GM12878 (cell line): ENCODE measurements around the gene LRP5. TPM values are rescaled to one million over a fixed set of nuclear protein-coding genes. Genes with fewer than 3 reads are reported as not detected.

Experiments
- ATAC-seq: fragments of 200-7000 bp; cut with Tn5 transposase; 3 replicates; pipeline ENCODE4 v1.9.1; 2020; ENCODE audit warnings: mild to moderate bottlenecking, moderate library complexity
- BruUV-seq: library from RNA; stranded (reverse); fragments of 400-500 nt; replicated peaks from 2 replicates; lab custom pipeline; 2021; lab: Mats Ljungman, UMichigan
- CTCF ChIA-PET: fragments of 300-600 bp; sonication (Branson Sonifier 250); formaldehyde crosslinking; extraction: SDS; loops from one replicate; lab custom pipeline; 2021; ENCODE audit warnings: inconsistent platforms; lab: Yijun Ruan, JAX
- POLR2A ChIA-PET: fragments of 350-600 bp; formaldehyde crosslinking; extraction: SDS; loops from one replicate; lab custom pipeline; 2021; ENCODE audit warnings: inconsistent platforms; lab: Charles Lee
- RAD21 ChIA-PET: fragments of 300-600 bp; sonication (Branson Sonifier 250); formaldehyde crosslinking; loops from one replicate; lab custom pipeline; 2023; ENCODE audit warnings: antibody characterized with exemption; ENCODE audit not compliant: unreplicated experiment; lab: Charles Lee
- SMC1A ChIA-PET: fragments of 300-600 bp; sonication (Branson Sonifier 250); formaldehyde crosslinking; loops from one replicate; lab custom pipeline; 2023; ENCODE audit not compliant: unreplicated experiment, uncharacterized antibody; lab: Charles Lee
- DNase-seq: peaks from one replicate; pipeline ENCODE4 v3.0.0-alpha.2; 2011; ENCODE audit warnings: low read depth, low spot score
- FAIRE-seq: peaks from 3 replicates; lab custom pipeline; 2011; peaks lifted over from hg19 to GRCh38; lab: Jason Lieb, UNC
- H2AFZ ChIP-seq: 2 replicates; pipeline ENCODE4 v1.6.0; 2011; ENCODE audit warnings: low read depth, low read length, control low read depth; ENCODE audit not compliant: control insufficient read depth
- H3K27ac ChIP-seq: 2 replicates; pipeline ENCODE4 v1.5.1; 2011; ENCODE audit warnings: control low read depth; ENCODE audit not compliant: control insufficient read depth, insufficient read depth
- H3K27me3 ChIP-seq, 2 experiments: replicated peaks in 1 of 2; 2 replicates each; pipeline versions ENCODE4 v1.6.0 to v1.6.1; 2011; ENCODE audit warnings: low read length in 1 of 2; ENCODE audit not compliant: control insufficient read depth in 2 of 2, insufficient read depth in 2 of 2
- H3K36me3 ChIP-seq, 2 experiments: 2 replicates each; pipeline ENCODE4 v1.5.1; 2011; ENCODE audit warnings: low read length in 1 of 2; ENCODE audit not compliant: control insufficient read depth in 2 of 2, insufficient read depth in 2 of 2
- H3K4me1 ChIP-seq: 2 replicates; pipeline ENCODE4 v1.6.1; 2011; ENCODE audit warnings: mild to moderate bottlenecking, low read length, moderate library complexity, mixed read lengths; ENCODE audit not compliant: control insufficient read depth, insufficient read depth
- H3K4me2 ChIP-seq: 2 replicates; pipeline ENCODE4 v1.6.0; 2011; ENCODE audit warnings: control low read depth; ENCODE audit not compliant: control insufficient read depth, insufficient read depth
- H3K4me3 ChIP-seq: fragments of 200-600 bp; sonication (generic); 2 replicates; pipeline ENCODE4 v1.5.1; 2016
- H3K79me2 ChIP-seq: 2 replicates; pipeline ENCODE4 v1.6.0; 2011; ENCODE audit warnings: low read length; ENCODE audit not compliant: control insufficient read depth, insufficient read depth
- H3K9ac ChIP-seq: 2 replicates; pipeline ENCODE4 v1.8.0; 2011; ENCODE audit warnings: low read length, control low read depth, mixed read lengths; ENCODE audit not compliant: control insufficient read depth, insufficient read depth
- H3K9me3 ChIP-seq: replicated peaks from 3 replicates; pipeline ENCODE4 v1.5.1; 2011; ENCODE audit warnings: mild to moderate bottlenecking, low read length; ENCODE audit not compliant: control insufficient read depth, insufficient read depth
- H4K20me1 ChIP-seq: 2 replicates; pipeline ENCODE4 v1.6.0; 2011; ENCODE audit not compliant: control insufficient read depth, insufficient read depth
- ASH2L ChIP-seq: fragments of 300-600, 200-600 bp; sonication (generic); IDR thresholded peaks from 2 replicates; pipeline ENCODE4 v1.6.1; 2017; ENCODE audit warnings: low read depth, mild to moderate bottlenecking, borderline replicate concordance
- EZH2 ChIP-seq: IDR thresholded peaks from 2 replicates; pipeline ENCODE4 v1.6.1; 2012; ENCODE audit warnings: low read depth, mild to moderate bottlenecking, control low read depth, inconsistent platforms, low read length, borderline replicate concordance; ENCODE audit not compliant: control insufficient read depth
- NR2C1 ChIP-seq: fragments of 450-650 bp; IDR thresholded peaks from 2 replicates; pipeline ENCODE4 v1.6.1; 2017; ENCODE audit warnings: antibody characterized with exemption, mild to moderate bottlenecking, moderate library complexity
- YY1 ChIP-seq: IDR thresholded peaks from 2 replicates; pipeline ENCODE4 v1.6.1; 2011; ENCODE audit warnings: low read depth, mild to moderate bottlenecking, low read length
- WGBS: methylation state at CpG from one replicate; pipeline ENCODE4 v1.1.6; 2016; ENCODE audit warnings: low lambda C conversion rate; ENCODE audit not compliant: insufficient replicate concordance, insufficient coverage; ENCODE audit errors: missing lambda C conversion rate; 5-methylcytosine and 5-hydroxymethylcytosine counted together
- in situ Hi-C: fragments of 300-500 bp; cut with MboI; formaldehyde crosslinking; loops from 9 replicates; pipeline ENCODE4 v1.14.3; 2018; ENCODE audit warnings: mixed read lengths
- intact Hi-C: fragments of 100-400 bp; cut with micrococcal nuclease; formaldehyde crosslinking; loops from one replicate; pipeline ENCODE4 v1.14.2; 2022; ENCODE audit not compliant: unreplicated experiment
- polyA plus RNA-seq, 11 experiments: library from polyadenylated mRNA; depleted of rRNA in 4 of 11; unstranded in 6 of 11; stranded (reverse) in 5 of 11; fragments of >200 nt; fragmentation: Nextera tagmentation in 4 of 11; fragmentation: Illumina TruSeq in 1 of 11; extraction: Ambion mirVana in 4 of 11; extraction: Trizol in 1 of 11; gene quantifications; 1 replicate in 1 of 11; 2 replicates in 10 of 11; pipeline versions ENCODE4 v1.2.1 to v1.2.3, GENCODE V29; 2011 to 2016; ENCODE audit warnings: inconsistent platforms in 2 of 11, missing spikeins in 2 of 11, low read depth in 1 of 11
- total RNA-seq, 4 experiments: library from RNA; depleted of rRNA in 3 of 4; stranded (reverse); fragments of >200 nt in 3 of 4; fragmentation: Illumina TruSeq in 1 of 4; extraction: Trizol in 1 of 4; gene quantifications; 2 replicates each; pipeline versions ENCODE4 v1.2.1 to v1.2.3, GENCODE V29; 2013 to 2021
- TF ChIP-seq, protein P1 (sequence below): IDR thresholded peaks from 2 replicates; pipeline ENCODE4 v1.6.1; 2011; ENCODE audit warnings: mild to moderate bottlenecking, low read depth, low read length, moderate library complexity; ENCODE audit not compliant: insufficient replicate concordance
- TF ChIP-seq, protein P2 (sequence below): fragments of 450-650 bp; IDR thresholded peaks from 2 replicates; pipeline ENCODE4 v1.6.1; 2016; ENCODE audit warnings: mild to moderate bottlenecking
- TF ChIP-seq, protein P3 (sequence below): IDR thresholded peaks from 2 replicates; pipeline ENCODE4 v1.6.1; 2012; ENCODE audit warnings: low read depth, low read length, improper control_type of control experiment
- TF ChIP-seq, protein P4 (sequence below): fragments of 450-650 bp; IDR thresholded peaks from 2 replicates; pipeline ENCODE4 v1.6.1; 2017; ENCODE audit warnings: mild to moderate bottlenecking, moderate library complexity
- TF ChIP-seq, protein P5 (sequence below): fragments of 450-650 bp; IDR thresholded peaks from 2 replicates; pipeline ENCODE4 v1.6.1; 2018; ENCODE audit warnings: mild to moderate bottlenecking, low read depth, moderate library complexity; ENCODE audit not compliant: partially characterized antibody

LRP5 gene
- total and polyA plus RNA-seq, 10 of the 15 experiments (the other 5 are each of a cell fraction or from before 2014, with no cell fraction given): 0.37 to 34.0 (median 6.6) TPM

DNA sequence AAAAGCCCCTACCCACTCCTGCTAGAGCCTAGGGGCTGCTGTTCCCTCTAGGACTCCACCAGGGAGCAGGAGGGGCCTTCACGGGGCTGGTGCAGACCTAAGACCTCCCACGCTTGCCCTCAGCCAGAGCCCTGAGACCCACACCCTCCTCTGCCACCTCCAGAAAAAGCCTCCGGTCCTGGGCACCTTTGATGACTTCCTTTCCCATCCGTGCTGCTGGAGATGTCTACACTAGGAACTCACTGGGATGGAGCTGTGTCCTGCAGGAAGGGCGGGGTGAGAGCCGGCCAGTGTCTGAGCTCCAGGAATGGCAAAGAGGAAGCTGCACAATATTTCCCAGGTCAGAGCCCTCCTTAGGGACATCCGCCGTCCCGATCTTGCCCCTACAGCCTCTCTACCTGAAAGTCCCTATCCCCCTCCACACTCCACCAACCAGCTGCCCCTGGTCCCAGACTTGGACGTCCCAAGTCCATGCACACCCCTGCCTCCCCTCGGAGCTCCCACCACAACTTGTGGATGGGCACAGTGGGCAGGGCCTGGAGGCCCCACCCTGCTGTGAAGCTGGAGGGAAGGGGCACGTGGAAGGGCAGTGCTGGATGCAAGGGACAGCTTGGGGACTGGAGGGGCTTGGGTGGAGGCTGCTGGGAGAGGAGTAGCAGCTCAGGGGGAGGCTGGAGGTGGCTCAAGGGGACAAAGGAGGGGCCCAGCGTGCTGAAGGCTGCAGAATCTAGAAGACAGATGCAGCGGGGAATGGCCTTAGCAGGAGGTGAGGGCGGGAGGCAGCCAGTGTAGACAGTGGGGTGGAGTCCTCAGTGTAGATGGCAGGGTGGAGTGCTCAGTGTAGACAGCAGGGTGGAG lies 13.5 kb upstream of the LRP5 start:
- Histone ChIP-seq H3K9ac (no peak overlapping the region), H3K79me2 (no peaks in the 10 kb centered on the region), H3K9me3 (no peaks in the 10 kb centered on the region; the same call in 2 of the 3 replicates), H3K4me3 (no peak overlapping the region), H2AFZ (no peak overlapping the region), H3K36me3 (no peaks in the 10 kb centered on the region; a peak in 1 of 4 replicates), H3K27me3 (no peaks in the 10 kb centered on the region), H4K20me1 (no peaks in the 10 kb centered on the region), H3K27ac (no peak overlapping the region), H3K4me1 (peaks cover 6% of the 10 kb centered on the region), H3K4me2 (no peak overlapping the region)
- no peak for DNase-seq
- intact Hi-C loops (loop anchor here (5.0 kb wide), 2 partner anchors 83 to 148 kb away; no protein-coding TSS in a partner anchor), in situ Hi-C loops (loop anchor here (5.0 kb wide), 1 partner anchor 42 kb away; no protein-coding TSS in a partner anchor)
- no peak for ATAC-seq
- 46% methylated on average over 15 of the region's 15 CpGs for WGBS
- ChIA-PET POLR2A (interaction anchor here (0.6 to 1.9 kb wide), 4 partner anchors 16 to 42 kb away, joined by 3 to 6 read pairs (median 4); partner anchors contain the start of gene C11orf24), SMC1A (interaction anchor here (0.7 to 7.9 kb wide), 11 partner anchors 9 to 100 kb away, joined by 3 to 134 read pairs (median 4); partner anchors contain the start of gene C11orf24), CTCF (interaction anchor here (0.6 to 12.0 kb wide), 21 partner anchors 8 to 312 kb away, joined by 3 to 365 read pairs (median 5); partner anchors contain the start of gene C11orf24), RAD21 (interaction anchor here (0.7 to 9.7 kb wide), 16 partner anchors 15 to 161 kb away, joined by 3 to 186 read pairs (median 8); partner anchors contain the start of genes C11orf24 and PPP6R3)
- no TSS peak for BruUV-seq
- FAIRE-seq: no peak
- TF ChIP-seq, protein P1, sequence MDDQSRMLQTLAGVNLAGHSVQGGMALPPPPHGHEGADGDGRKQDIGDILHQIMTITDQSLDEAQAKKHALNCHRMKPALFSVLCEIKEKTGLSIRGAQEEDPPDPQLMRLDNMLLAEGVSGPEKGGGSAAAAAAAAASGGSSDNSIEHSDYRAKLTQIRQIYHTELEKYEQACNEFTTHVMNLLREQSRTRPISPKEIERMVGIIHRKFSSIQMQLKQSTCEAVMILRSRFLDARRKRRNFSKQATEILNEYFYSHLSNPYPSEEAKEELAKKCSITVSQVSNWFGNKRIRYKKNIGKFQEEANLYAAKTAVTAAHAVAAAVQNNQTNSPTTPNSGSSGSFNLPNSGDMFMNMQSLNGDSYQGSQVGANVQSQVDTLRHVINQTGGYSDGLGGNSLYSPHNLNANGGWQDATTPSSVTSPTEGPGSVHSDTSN: no peak
- no peak for TF ChIP-seq EZH2
- no peak for TF ChIP-seq ASH2L
- TF ChIP-seq NR2C1: no peak
- TF ChIP-seq, protein P2, sequence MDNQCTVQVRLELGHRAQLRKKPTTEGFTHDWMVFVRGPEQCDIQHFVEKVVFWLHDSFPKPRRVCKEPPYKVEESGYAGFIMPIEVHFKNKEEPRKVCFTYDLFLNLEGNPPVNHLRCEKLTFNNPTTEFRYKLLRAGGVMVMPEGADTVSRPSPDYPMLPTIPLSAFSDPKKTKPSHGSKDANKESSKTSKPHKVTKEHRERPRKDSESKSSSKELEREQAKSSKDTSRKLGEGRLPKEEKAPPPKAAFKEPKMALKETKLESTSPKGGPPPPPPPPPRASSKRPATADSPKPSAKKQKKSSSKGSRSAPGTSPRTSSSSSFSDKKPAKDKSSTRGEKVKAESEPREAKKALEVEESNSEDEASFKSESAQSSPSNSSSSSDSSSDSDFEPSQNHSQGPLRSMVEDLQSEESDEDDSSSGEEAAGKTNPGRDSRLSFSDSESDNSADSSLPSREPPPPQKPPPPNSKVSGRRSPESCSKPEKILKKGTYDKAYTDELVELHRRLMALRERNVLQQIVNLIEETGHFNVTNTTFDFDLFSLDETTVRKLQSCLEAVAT: no peak
- TF ChIP-seq, protein P3, sequence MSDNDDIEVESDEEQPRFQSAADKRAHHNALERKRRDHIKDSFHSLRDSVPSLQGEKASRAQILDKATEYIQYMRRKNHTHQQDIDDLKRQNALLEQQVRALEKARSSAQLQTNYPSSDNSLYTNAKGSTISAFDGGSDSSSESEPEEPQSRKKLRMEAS: no peak
- no peak for TF ChIP-seq YY1
- TF ChIP-seq, protein P4, sequence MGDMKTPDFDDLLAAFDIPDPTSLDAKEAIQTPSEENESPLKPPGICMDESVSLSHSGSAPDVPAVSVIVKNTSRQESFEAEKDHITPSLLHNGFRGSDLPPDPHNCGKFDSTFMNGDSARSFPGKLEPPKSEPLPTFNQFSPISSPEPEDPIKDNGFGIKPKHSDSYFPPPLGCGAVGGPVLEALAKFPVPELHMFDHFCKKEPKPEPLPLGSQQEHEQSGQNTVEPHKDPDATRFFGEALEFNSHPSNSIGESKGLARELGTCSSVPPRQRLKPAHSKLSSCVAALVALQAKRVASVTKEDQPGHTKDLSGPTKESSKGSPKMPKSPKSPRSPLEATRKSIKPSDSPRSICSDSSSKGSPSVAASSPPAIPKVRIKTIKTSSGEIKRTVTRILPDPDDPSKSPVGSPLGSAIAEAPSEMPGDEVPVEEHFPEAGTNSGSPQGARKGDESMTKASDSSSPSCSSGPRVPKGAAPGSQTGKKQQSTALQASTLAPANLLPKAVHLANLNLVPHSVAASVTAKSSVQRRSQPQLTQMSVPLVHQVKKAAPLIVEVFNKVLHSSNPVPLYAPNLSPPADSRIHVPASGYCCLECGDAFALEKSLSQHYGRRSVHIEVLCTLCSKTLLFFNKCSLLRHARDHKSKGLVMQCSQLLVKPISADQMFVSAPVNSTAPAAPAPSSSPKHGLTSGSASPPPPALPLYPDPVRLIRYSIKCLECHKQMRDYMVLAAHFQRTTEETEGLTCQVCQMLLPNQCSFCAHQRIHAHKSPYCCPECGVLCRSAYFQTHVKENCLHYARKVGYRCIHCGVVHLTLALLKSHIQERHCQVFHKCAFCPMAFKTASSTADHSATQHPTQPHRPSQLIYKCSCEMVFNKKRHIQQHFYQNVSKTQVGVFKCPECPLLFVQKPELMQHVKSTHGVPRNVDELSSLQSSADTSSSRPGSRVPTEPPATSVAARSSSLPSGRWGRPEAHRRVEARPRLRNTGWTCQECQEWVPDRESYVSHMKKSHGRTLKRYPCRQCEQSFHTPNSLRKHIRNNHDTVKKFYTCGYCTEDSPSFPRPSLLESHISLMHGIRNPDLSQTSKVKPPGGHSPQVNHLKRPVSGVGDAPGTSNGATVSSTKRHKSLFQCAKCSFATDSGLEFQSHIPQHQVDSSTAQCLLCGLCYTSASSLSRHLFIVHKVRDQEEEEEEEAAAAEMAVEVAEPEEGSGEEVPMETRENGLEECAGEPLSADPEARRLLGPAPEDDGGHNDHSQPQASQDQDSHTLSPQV: no peak
- TF ChIP-seq, protein P5, sequence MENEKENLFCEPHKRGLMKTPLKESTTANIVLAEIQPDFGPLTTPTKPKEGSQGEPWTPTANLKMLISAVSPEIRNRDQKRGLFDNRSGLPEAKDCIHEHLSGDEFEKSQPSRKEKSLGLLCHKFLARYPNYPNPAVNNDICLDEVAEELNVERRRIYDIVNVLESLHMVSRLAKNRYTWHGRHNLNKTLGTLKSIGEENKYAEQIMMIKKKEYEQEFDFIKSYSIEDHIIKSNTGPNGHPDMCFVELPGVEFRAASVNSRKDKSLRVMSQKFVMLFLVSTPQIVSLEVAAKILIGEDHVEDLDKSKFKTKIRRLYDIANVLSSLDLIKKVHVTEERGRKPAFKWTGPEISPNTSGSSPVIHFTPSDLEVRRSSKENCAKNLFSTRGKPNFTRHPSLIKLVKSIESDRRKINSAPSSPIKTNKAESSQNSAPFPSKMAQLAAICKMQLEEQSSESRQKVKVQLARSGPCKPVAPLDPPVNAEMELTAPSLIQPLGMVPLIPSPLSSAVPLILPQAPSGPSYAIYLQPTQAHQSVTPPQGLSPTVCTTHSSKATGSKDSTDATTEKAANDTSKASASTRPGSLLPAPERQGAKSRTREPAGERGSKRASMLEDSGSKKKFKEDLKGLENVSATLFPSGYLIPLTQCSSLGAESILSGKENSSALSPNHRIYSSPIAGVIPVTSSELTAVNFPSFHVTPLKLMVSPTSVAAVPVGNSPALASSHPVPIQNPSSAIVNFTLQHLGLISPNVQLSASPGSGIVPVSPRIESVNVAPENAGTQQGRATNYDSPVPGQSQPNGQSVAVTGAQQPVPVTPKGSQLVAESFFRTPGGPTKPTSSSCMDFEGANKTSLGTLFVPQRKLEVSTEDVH: no peak
